IMR-90 (cell line): ENCODE measurements around the gene C13orf46. TPM values are rescaled to one million over a fixed set of nuclear protein-coding genes. Genes with fewer than 3 reads are reported as not detected.

Source experiments
- ATAC-seq: fragments of 200-7000 bp; cut with Tn5 transposase; 2 replicates; pipeline ENCODE4 v1.9.1; 2020; ENCODE audit warnings: low read depth, mild to moderate bottlenecking, moderate library complexity
- BruUV-seq: library from RNA; stranded (reverse); fragments of 400-500 nt; replicated peaks from 2 replicates; lab custom pipeline; 2021; lab: Mats Ljungman, UMichigan
- CTCF ChIA-PET: fragments of 300-600 bp; formaldehyde crosslinking; extraction: SDS; loops from one replicate; lab custom pipeline; 2021; ENCODE audit warnings: antibody characterized with exemption; lab: Yijun Ruan, JAX
- POLR2A ChIA-PET: fragments of 300-600 bp; sonication (Branson Sonifier 250); formaldehyde crosslinking; loops from one replicate; lab custom pipeline; 2022; ENCODE audit warnings: antibody characterized with exemption; ENCODE audit not compliant: unreplicated experiment; lab: Charles Lee
- DNase-seq: peaks from one replicate; pipeline ENCODE4 v3.0.0; 2013
- H2AFZ ChIP-seq: replicated peaks from 2 replicates; pipeline ENCODE3; 2013; ENCODE audit warnings: low read length, mild to moderate bottlenecking; ENCODE audit not compliant: poor library complexity
- H2AK5ac ChIP-seq: 2 replicates; pipeline ENCODE4 v1.6.1; 2013; ENCODE audit warnings: low read depth, low read length, inconsistent platforms
- H2AK9ac ChIP-seq: replicated peaks from 2 replicates; pipeline ENCODE3; 2013; ENCODE audit warnings: mild to moderate bottlenecking, low read depth, low read length, moderate library complexity; ENCODE audit not compliant: poor library complexity
- H2BK120ac ChIP-seq: 2 replicates; pipeline ENCODE4 v1.6.1; 2013; ENCODE audit warnings: low read depth, low read length, inconsistent platforms
- H2BK15ac ChIP-seq: 3 replicates; pipeline ENCODE4 v1.6.1; 2013; ENCODE audit warnings: low read depth, low read length, inconsistent platforms
- H2BK20ac ChIP-seq: 2 replicates; pipeline ENCODE4 v1.6.1; 2013; ENCODE audit warnings: low read depth, mild to moderate bottlenecking, inconsistent platforms, low read length, moderate library complexity
- H2BK5ac ChIP-seq: 2 replicates; pipeline ENCODE4 v1.6.1; 2013; ENCODE audit warnings: mild to moderate bottlenecking, low read depth, low read length, inconsistent platforms; ENCODE audit not compliant: poor library complexity, severe bottlenecking
- H3K14ac ChIP-seq: replicated peaks from 2 replicates; pipeline ENCODE4 v1.6.1; 2013; ENCODE audit warnings: low read depth, low read length, inconsistent platforms
- H3K18ac ChIP-seq: 2 replicates; pipeline ENCODE4 v1.6.1; 2013; ENCODE audit warnings: low read depth, low read length, control low read depth
- H3K23ac ChIP-seq: 2 replicates; pipeline ENCODE4 v1.6.1; 2013; ENCODE audit warnings: low read depth, low read length, inconsistent platforms
- H3K27ac ChIP-seq: 2 replicates; pipeline ENCODE4 v1.5.1; 2013; ENCODE audit warnings: mild to moderate bottlenecking, control low read depth, low read length; ENCODE audit not compliant: insufficient read depth
- H3K27me3 ChIP-seq: 2 replicates; pipeline ENCODE4 v1.6.1; 2013; ENCODE audit warnings: low read length; ENCODE audit not compliant: control insufficient read depth, insufficient read depth
- H3K36me3 ChIP-seq: 2 replicates; pipeline ENCODE4 v1.6.1; 2013; ENCODE audit warnings: low read length, mixed read lengths; ENCODE audit not compliant: control insufficient read depth, insufficient read depth
- H3K4ac ChIP-seq: 2 replicates; pipeline ENCODE4 v1.6.1; 2013; ENCODE audit warnings: low read depth, low read length, inconsistent platforms
- H3K4me1 ChIP-seq: 2 replicates; pipeline ENCODE4 v1.6.1; 2013; ENCODE audit warnings: low read length, mixed read lengths; ENCODE audit not compliant: control insufficient read depth, insufficient read depth
- H3K4me2 ChIP-seq: 2 replicates; pipeline ENCODE4 v1.6.1; 2013; ENCODE audit warnings: low read depth, mild to moderate bottlenecking, control low read depth, low read length, moderate library complexity
- H3K4me3 ChIP-seq: 2 replicates; pipeline ENCODE4 v1.5.1; 2013; ENCODE audit warnings: low read depth, mild to moderate bottlenecking, control low read depth, low read length, moderate library complexity; ENCODE audit not compliant: insufficient read depth
- H3K56ac ChIP-seq: 2 replicates; pipeline ENCODE4 v1.6.1; 2013; ENCODE audit warnings: low read length, inconsistent platforms; ENCODE audit not compliant: insufficient read depth; ENCODE audit errors: extremely low read depth
- H3K79me1 ChIP-seq, 2 experiments: 2 replicates each; pipeline ENCODE4 v1.6.1; 2013; ENCODE audit warnings: low read length in 2 of 2, inconsistent platforms in 1 of 2, low read depth in 1 of 2
- H3K9ac ChIP-seq: 2 replicates; pipeline ENCODE4 v1.6.1; 2013; ENCODE audit warnings: low read depth, low read length, control low read depth
- H3K9me1 ChIP-seq: 2 replicates; pipeline ENCODE4 v1.6.1; 2013; ENCODE audit warnings: low read length, inconsistent platforms; ENCODE audit not compliant: insufficient read depth
- H3K9me3 ChIP-seq: 2 replicates; pipeline ENCODE4 v1.6.1; 2013; ENCODE audit warnings: low read length; ENCODE audit not compliant: control insufficient read depth, insufficient read depth
- H4K20me1 ChIP-seq: 2 replicates; pipeline ENCODE4 v1.6.1; 2013; ENCODE audit warnings: low read length, inconsistent platforms; ENCODE audit not compliant: insufficient read depth
- H4K5ac ChIP-seq: 2 replicates; pipeline ENCODE4 v1.6.1; 2013; ENCODE audit warnings: mild to moderate bottlenecking, low read depth, low read length, control low read depth
- H4K8ac ChIP-seq, 2 experiments: 2 replicates each; pipeline ENCODE4 v1.6.1; 2013; ENCODE audit warnings: low read depth in 2 of 2, low read length in 2 of 2, control low read depth in 1 of 2, inconsistent platforms in 1 of 2
- H4K91ac ChIP-seq: 2 replicates; pipeline ENCODE4 v1.6.1; 2013; ENCODE audit warnings: low read depth, low read length, inconsistent platforms; ENCODE audit not compliant: insufficient read depth
- CEBPB ChIP-seq: IDR thresholded peaks from 2 replicates; pipeline ENCODE4 v1.6.1; 2012; ENCODE audit warnings: low read depth, low read length, improper control_type of control experiment
- CHD1 ChIP-seq: IDR thresholded peaks from 2 replicates; pipeline ENCODE4 v1.6.1; 2012; ENCODE audit warnings: low read depth, low read length, improper control_type of control experiment
- FOS ChIP-seq: fragments of 150-350 bp; IDR thresholded peaks from 2 replicates; pipeline ENCODE4 v1.6.1; 2016; ENCODE audit warnings: low read depth, low read length
- MAFK ChIP-seq: IDR thresholded peaks from 2 replicates; pipeline ENCODE4 v1.6.1; 2012; ENCODE audit warnings: low read depth, low read length, improper control_type of control experiment
- MAZ ChIP-seq: IDR thresholded peaks from 2 replicates; pipeline ENCODE4 v1.6.1; 2012; ENCODE audit warnings: low read depth, mild to moderate bottlenecking, low read length, improper control_type of control experiment, moderate library complexity, borderline replicate concordance
- NFE2L2 ChIP-seq: fragments of 150-350 bp; IDR thresholded peaks from 2 replicates; pipeline ENCODE4 v1.6.1; 2016; ENCODE audit warnings: low read depth, mild to moderate bottlenecking, low read length
- WGBS, 2 experiments: methylation state at CpG; one replicate each; pipeline versions ENCODE4 v1.1.5 to v1.1.7; 2013; ENCODE audit warnings: missing lambda C conversion rate in 2 of 2; ENCODE audit not compliant: insufficient read length in 1 of 2; ENCODE audit errors: extremely low coverage in 2 of 2; 5-methylcytosine and 5-hydroxymethylcytosine counted together
- dilution Hi-C: fragments of 300-500 bp; cut with HindIII; formaldehyde crosslinking; loops from one replicate; pipeline ENCODE4 v1.14.3; 2018; ENCODE audit warnings: low sequenced_read_pairs; ENCODE audit not compliant: unreplicated experiment
- in situ Hi-C: fragments of 300-500 bp; cut with MboI; formaldehyde crosslinking; loops from 3 replicates; pipeline ENCODE4 v1.14.3; 2019; ENCODE audit warnings: low sequenced_read_pairs, inconsistent platforms, mixed read lengths
- intact Hi-C: fragments of 100-400 bp; cut with micrococcal nuclease; formaldehyde crosslinking; loops from 2 replicates; pipeline ENCODE4 v1.10.0; 2022
- polyA plus RNA-seq, 3 experiments: library from polyadenylated mRNA; depleted of rRNA; stranded (reverse); fragments of >200 nt; gene quantifications; 2 replicates each; pipeline ENCODE4 v1.2.3, GENCODE V29; 2012; ENCODE audit warnings: low replicate concordance in 1 of 3
- total RNA-seq: library from RNA; depleted of rRNA; stranded (reverse); fragments of >200 nt; gene quantifications from 2 replicates; pipeline ENCODE4 v1.2.3, GENCODE V29; 2012
- TF ChIP-seq, protein P1 (sequence below): fragments of 150-350 bp; IDR thresholded peaks from 2 replicates; pipeline ENCODE4 v1.6.1; 2016; ENCODE audit warnings: low read depth, mild to moderate bottlenecking, low read length, moderate library complexity, borderline replicate concordance
- TF ChIP-seq, protein P2 (sequence below): conservative IDR thresholded peaks from 2 replicates; pipeline ENCODE4 v1.5.1; 2012; ENCODE audit warnings: mild to moderate bottlenecking, low read depth, low read length, improper control_type of control experiment

The C13orf46 gene
- total and polyA plus RNA-seq, 2 of the 4 experiments (the other 2 are of a cell fraction) = under 0.01 to 2.1 TPM

GRCh38 chr13:113967729-113968462, 6.0 kb downstream of the C13orf46 start:
- no TSS peak for BruUV-seq
- H3K27ac ChIP-seq = no peak overlapping the region
- peaks cover 7 to 42% of the 10 kb centered on the region in 2 experiments; a peak in 3 of 4 replicates for H3K79me1 ChIP-seq
- intact Hi-C loops (no loop called here), dilution Hi-C loops (no loop called here), in situ Hi-C loops (no loop called here)
- H3K14ac ChIP-seq = no peak overlapping the region
- H4K91ac ChIP-seq = no peak overlapping the region
- CTCF ChIA-PET = no interaction called here
- no peak overlapping the region for H3K4me2 ChIP-seq
- whole genome bisulfite sequencing, 2 experiments = 83% methylated on average over 2 of the region's 20 CpGs; no CpG with 5 or more reads in 1 of the 2 experiments
- H3K4ac ChIP-seq = no peak overlapping the region
- DNase-seq = no peak
- H4K20me1 ChIP-seq = 0 out of 2 replicates have a peak, but pooled peaks cover 3% of the 10 kb centered on the region
- H3K4me1 ChIP-seq = peaks cover 2% of the 10 kb centered on the region
- H3K36me3 ChIP-seq = peaks cover 34% of the 10 kb centered on the region
- ATAC-seq = no peak
- no peaks in the 10 kb centered on the region for H3K27me3 ChIP-seq
- H3K9me3 ChIP-seq = no peaks in the 10 kb centered on the region
- no peak overlapping the region for H2BK5ac ChIP-seq
- H4K5ac ChIP-seq = no peak overlapping the region
- H3K4me3 ChIP-seq = no peak overlapping the region
- no peak overlapping the region for H3K9ac ChIP-seq
- POLR2A ChIA-PET = no interaction called here
- no peak overlapping the region for H2BK120ac ChIP-seq
- no peak overlapping the region for H3K23ac ChIP-seq
- no peak overlapping the region for H3K18ac ChIP-seq
- no peak overlapping the region for H2BK15ac ChIP-seq
- no peak overlapping the region for H3K56ac ChIP-seq
- no peak overlapping the region for H2BK20ac ChIP-seq
- H2AK9ac ChIP-seq = no peak overlapping the region
- H4K8ac ChIP-seq = no peak overlapping the region
- H3K9me1 ChIP-seq = peaks cover 4% of the 10 kb centered on the region; the same call in 1 of the 2 replicates
- no peak overlapping the region for H2AFZ ChIP-seq
- no peak overlapping the region for H2AK5ac ChIP-seq
- TF ChIP-seq, protein P1, sequence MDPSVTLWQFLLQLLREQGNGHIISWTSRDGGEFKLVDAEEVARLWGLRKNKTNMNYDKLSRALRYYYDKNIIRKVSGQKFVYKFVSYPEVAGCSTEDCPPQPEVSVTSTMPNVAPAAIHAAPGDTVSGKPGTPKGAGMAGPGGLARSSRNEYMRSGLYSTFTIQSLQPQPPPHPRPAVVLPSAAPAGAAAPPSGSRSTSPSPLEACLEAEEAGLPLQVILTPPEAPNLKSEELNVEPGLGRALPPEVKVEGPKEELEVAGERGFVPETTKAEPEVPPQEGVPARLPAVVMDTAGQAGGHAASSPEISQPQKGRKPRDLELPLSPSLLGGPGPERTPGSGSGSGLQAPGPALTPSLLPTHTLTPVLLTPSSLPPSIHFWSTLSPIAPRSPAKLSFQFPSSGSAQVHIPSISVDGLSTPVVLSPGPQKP = no peak
- TF ChIP-seq, protein P2, sequence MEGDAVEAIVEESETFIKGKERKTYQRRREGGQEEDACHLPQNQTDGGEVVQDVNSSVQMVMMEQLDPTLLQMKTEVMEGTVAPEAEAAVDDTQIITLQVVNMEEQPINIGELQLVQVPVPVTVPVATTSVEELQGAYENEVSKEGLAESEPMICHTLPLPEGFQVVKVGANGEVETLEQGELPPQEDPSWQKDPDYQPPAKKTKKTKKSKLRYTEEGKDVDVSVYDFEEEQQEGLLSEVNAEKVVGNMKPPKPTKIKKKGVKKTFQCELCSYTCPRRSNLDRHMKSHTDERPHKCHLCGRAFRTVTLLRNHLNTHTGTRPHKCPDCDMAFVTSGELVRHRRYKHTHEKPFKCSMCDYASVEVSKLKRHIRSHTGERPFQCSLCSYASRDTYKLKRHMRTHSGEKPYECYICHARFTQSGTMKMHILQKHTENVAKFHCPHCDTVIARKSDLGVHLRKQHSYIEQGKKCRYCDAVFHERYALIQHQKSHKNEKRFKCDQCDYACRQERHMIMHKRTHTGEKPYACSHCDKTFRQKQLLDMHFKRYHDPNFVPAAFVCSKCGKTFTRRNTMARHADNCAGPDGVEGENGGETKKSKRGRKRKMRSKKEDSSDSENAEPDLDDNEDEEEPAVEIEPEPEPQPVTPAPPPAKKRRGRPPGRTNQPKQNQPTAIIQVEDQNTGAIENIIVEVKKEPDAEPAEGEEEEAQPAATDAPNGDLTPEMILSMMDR = no peak
- TF ChIP-seq CHD1 = no peak
- TF ChIP-seq MAFK = no peak
- no peak for TF ChIP-seq NFE2L2
- no peak for TF ChIP-seq MAZ
- no peak for TF ChIP-seq FOS
- no peak for TF ChIP-seq CEBPB
